Ovary (tissue), 9 donors: ENCODE results near the gene LGI4. TPM values are rescaled to one million over a fixed set of nuclear protein-coding genes. Genes with fewer than 3 reads are reported as not detected.
A peak's percentile ranks its signal among the peaks of the same experiment; 100 is the strongest.

Source experiments
- DNase-seq, 5 donors: peaks; one replicate each; pipeline ENCODE4 v3.0.0-alpha.2; 2019 to 2020
- H3K27ac ChIP-seq, 2 donors: fragments of 200-600 bp; one replicate each; pipeline versions ENCODE4 v1.5.1 to v1.8.0; 2019 to 2022
- H3K27me3 ChIP-seq: fragments of 200-600 bp; one replicate; pipeline ENCODE4 v1.8.0; 2022
- H3K36me3 ChIP-seq: fragments of 200-600 bp; sonication (generic); one replicate; pipeline ENCODE4 v1.5.1; 2019
- H3K4me1 ChIP-seq: one replicate; pipeline ENCODE4 v1.8.1; 2013; ENCODE audit warnings: mild to moderate bottlenecking, moderate library complexity; ENCODE audit not compliant: insufficient read depth
- H3K4me3 ChIP-seq: fragments of 200-600 bp; sonication (generic); one replicate; pipeline ENCODE4 v1.5.1; 2017
- H3K9me3 ChIP-seq, 2 donors: fragments of 200-600 bp in 1 of 2; sonication (generic) in 1 of 2; one replicate each; pipeline versions ENCODE4 v1.5.1 to v1.8.1; 2013 to 2019; ENCODE audit warnings: mild to moderate bottlenecking in 1 of 2, moderate library complexity in 1 of 2
- CTCF ChIP-seq, 3 donors: fragments of 450-650 bp in 2 of 3; fragments of 200-600 bp in 1 of 3; IDR thresholded peaks; one replicate each; pipeline versions ENCODE4 v1.5.1 to v1.8.0; 2016 to 2022; ENCODE audit warnings: antibody characterized with exemption in 3 of 3, mild to moderate bottlenecking in 1 of 3
- EP300 ChIP-seq: sonication (generic); formaldehyde crosslinking; IDR thresholded peaks from one replicate; pipeline ENCODE4 v1.6.1; 2017; ENCODE audit warnings: antibody characterized with exemption
- POLR2A ChIP-seq: fragments of 450-650 bp; IDR thresholded peaks from one replicate; pipeline ENCODE4 v1.6.1; 2017; ENCODE audit warnings: antibody characterized with exemption, mild to moderate bottlenecking, moderate library complexity
- WGBS, 3 donors: extraction: QIAGEN DNeasy Blood & Tissue Kit in 1 of 3; methylation state at CpG; one replicate each; pipeline versions ENCODE4 v1.1.5 to v1.1.7; 2013 to 2017; 5-methylcytosine and 5-hydroxymethylcytosine counted together
- intact Hi-C, 4 donors: fragments of 100-400 bp; cut with DNase I; formaldehyde crosslinking; loops; one replicate each; pipeline versions ENCODE4 v1.11.0 to v1.15.1; 2022 to 2023
- polyA plus RNA-seq, 2 donors: library from polyadenylated mRNA; stranded (reverse); fragments of 200-250 nt in 1 of 2; fragments of 350-450 nt in 1 of 2; fragmentation: Illumina TruSeq in 1 of 2; extraction: RNeasy Lipid Tissue Mini Kit (QIAGEN cat#74804) in 1 of 2; gene quantifications; one replicate each; pipeline ENCODE4 v1.2.3, GENCODE V29; 2013 to 2014
- total RNA-seq, 7 donors: library from RNA; depleted of rRNA in 2 of 7; stranded (reverse); fragments of >200 nt in 2 of 7; fragmentation: NEBNext Ultra II Directional in 3 of 7; extraction: Animal tissue kit (Norgen Biotek cat#: 25700) in 3 of 7; gene quantifications; one replicate each; pipeline versions ENCODE4 v1.1.0 to v1.2.4, GENCODE V29; 2016 to 2023
- donor health status: DM: no; HTN: no; CAD: no; lungs with moderate emphysema.
- donor health status: DM: no; HTN: no; CAD: no.
- donor health status: Bipolar disorder and iron deficiency.
- donor health status: DM: yes; HTN: yes; CAD: no.
- donor health status: DM: no; HTN: no; CAD: no.
- donor health status: DM: yes; HTN: yes; CAD: no.

Gene LGI4
- total and polyA plus RNA-seq, 9 donors = 1.9 to 13.3 (median 5.9) TPM

GRCh38 chr19:35136977-35137702 lies 2.3 kb upstream of the LGI4 start:
- WGBS, 3 donors = 61 to 69% (median 64%) methylated on average over 9 of the region's 9 CpGs
- no peaks in the 10 kb centered on the region for H3K27me3 ChIP-seq
- peaks cover 12% of the 10 kb centered on the region for H3K4me1 ChIP-seq
- no peaks in the 10 kb centered on the region for H3K9me3 ChIP-seq
- no peak for DNase-seq
- H3K27ac ChIP-seq = no peak overlapping the region
- no peak for TF ChIP-seq POLR2A
- TF ChIP-seq CTCF (IDR thresholded peaks at IDR 0.05) = no peak
- no peak for TF ChIP-seq EP300
- H3K4me3 ChIP-seq = no peak overlapping the region
- H3K36me3 ChIP-seq = no peaks in the 10 kb centered on the region
- intact Hi-C loops = no loop called here

DNA sequence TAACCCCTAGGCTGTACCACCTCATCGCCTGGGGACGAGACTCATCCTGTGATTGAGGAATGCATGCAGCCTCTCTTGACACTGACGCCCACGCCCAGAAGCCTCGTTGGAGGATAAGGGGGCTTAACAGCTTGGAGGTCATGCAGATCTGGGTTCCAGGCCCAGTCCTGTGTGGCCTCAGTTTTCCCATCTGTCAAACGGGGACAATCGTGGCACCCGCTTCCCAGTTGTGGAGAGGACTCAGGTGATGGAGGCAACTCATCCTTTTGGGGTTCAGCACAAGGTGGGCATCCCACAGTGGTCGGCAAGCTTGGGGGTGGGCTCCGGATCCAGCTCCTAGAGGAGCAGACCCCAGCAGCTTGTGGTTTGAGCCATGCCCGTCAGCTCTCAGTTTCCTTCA lies 1.4 kb upstream of the LGI4 start:
- Histone ChIP-seq H3K27ac (no peak overlapping the region), H3K4me1 (peaks cover 12% of the 10 kb centered on the region), H3K9me3 (no peaks in the 10 kb centered on the region), H3K4me3 (no peak overlapping the region), H3K27me3 (no peaks in the 10 kb centered on the region), H3K36me3 (no peaks in the 10 kb centered on the region)
- DNase-seq = no peak
- 62 to 66% (median 65%) methylated on average over 11 of the region's 11 CpGs for WGBS, 3 donors
- TF ChIP-seq POLR2A = no peak
- no peak for TF ChIP-seq CTCF (IDR thresholded peaks at IDR 0.05)
- TF ChIP-seq EP300 = no peak
- intact Hi-C loops = no loop called here

GRCh38 chr19:35135389-35135909 lies 590 bp upstream of the LGI4 start:
- Histone ChIP-seq H3K9me3 (no peaks in the 10 kb centered on the region), H3K36me3 (no peaks in the 10 kb centered on the region), H3K27me3 (no peaks in the 10 kb centered on the region), H3K4me1 (peaks cover 12% of the 10 kb centered on the region), H3K27ac (peak overlapping the region; percentile 70 to 78), H3K4me3 (peak overlapping the region; percentile 27)
- 0 to 3% (median 0%) methylated on average over 5 to 7 of the region's 7 CpGs for WGBS, 3 donors
- peak; percentile 80 to 94 (median 88) for TF ChIP-seq CTCF (IDR thresholded peaks at IDR 0.05)
- no peak for TF ChIP-seq POLR2A
- no peak for TF ChIP-seq EP300
- peak; percentile 69 to 91 (median 85) for DNase-seq
- intact Hi-C loops = no loop called here

DNA sequence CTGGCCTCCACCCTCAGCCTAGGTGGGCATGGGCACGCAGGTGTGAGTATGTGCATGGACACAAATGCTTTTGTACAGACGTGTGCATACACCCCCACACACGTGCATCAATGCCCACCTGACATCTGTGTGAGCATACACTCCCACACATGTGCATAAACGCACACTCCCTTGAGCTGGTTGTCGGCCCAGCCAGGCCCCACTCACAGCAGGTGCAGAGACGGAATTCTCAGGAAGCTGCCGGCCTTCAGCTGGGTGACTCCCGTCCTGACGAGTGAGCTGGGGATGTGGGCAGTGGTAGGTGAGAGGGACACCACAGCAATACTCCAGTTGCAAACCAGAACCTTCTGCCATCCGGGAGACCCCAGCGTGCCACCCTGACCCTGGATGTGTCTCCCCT lies 1.0 kb downstream of the LGI4 start:
- intact Hi-C loops = no loop called here
- Histone ChIP-seq H3K27ac (peak overlapping the region in 1 of 2 donors; percentile 78), H3K27me3 (no peaks in the 10 kb centered on the region), H3K36me3 (no peaks in the 10 kb centered on the region), H3K4me1 (peaks cover under 1% of the 10 kb centered on the region), H3K9me3 (no peaks in the 10 kb centered on the region), H3K4me3 (no peak overlapping the region)
- WGBS, 3 donors = 56 to 62% (median 57%) methylated on average over 11 of the region's 11 CpGs
- no peak for TF ChIP-seq CTCF (IDR thresholded peaks at IDR 0.05)
- no peak for TF ChIP-seq POLR2A
- TF ChIP-seq EP300 = no peak
- no peak for DNase-seq
